Stimulated activated CD8-positive, alpha-beta memory T cell treated with anti-CD3 and anti-CD28 coated beads, Interleukin-4, amount 100 ng/mL, for 24 hours (primary cell): Measurements from ENCODE around the gene TXN2.
"Not testable (repeated sequence)": the region's sequence is repeated elsewhere in the genome, so short reads cannot be mapped to it uniquely, and the experiment has no call there.

Experiments used
- DNase-seq: peaks from one replicate; pipeline ENCODE4 v3.0.0-alpha.2; 2020; ENCODE audit warnings: low read depth

Gene TXN2

DNA sequence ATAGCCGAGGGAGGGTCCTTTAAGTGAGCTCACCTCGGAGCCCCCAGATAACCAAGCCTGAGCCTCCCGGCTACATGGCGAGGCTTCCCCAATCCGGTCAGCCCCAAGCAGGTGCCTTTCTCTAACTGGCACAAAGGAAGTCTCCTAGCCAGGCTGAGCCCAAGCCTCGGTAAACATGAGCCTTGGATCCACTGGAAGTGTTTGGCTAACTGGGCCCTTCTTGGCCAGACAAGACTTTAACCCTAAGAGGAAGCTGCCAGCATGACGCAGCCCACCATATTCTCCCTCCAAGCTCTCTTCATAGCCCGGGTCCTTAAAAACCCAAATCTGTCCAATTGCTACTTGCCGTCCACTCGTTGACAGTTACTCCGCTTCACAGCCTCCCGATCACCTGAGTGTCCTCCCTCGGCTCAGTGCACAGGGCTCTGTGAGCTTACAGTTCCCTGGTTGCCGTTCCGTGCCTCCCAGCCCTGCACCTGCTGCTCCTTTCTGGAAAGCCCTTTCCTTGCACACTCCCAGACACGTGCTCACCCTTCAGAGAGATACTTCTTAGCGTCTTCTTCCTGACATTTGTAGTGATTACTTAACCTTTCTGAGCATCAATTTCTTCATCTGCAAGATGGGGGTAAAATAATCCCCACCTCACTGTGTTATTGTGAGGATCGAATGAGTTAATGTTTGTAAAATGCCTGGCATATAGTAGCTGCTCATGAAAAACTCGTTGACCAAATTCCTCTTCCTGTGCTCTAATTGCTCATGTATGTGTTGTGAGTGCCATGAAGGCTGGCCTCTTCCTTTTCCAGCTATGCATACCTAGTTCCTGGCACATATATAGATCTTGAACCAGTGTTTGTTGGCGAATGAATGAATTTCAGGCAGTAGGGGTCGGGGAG is 25.6 kb downstream of the TXN2 start:
- DNase-seq: no peak

DNA sequence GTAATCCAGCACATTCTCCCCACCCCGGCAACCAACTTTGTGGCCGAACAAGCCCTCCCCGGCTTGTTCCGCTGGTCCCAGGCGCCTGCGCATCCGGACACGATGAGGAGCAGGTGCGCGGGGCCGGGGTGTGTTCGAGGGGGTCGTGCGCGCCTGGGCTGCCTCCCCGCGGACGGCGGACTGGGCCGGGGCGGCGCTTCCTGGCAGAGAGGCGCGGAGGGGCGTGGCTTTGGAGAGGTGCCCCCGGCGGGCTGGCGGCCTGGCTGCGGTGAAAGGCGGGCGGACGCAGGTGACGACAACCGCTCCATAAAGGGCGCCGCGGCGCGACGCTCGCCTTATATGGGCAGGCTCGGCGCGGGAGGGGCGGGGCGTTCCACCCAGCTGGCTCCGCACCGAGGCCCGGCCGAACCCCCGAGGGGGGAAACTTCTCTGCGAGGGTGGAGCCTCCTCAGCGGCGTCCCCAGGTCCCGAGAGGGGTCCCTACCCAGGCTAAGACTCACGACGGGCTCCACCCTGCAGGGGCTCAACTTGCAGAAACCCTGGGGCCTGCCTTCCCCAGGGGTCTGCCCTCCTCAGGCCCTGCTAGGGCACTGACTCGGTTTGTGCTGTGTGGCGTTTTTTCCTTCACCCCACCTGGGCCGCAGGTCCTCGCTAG is 26.4 kb downstream of the TXN2 start:
- peak; percentile 96 for DNase-seq

DNA sequence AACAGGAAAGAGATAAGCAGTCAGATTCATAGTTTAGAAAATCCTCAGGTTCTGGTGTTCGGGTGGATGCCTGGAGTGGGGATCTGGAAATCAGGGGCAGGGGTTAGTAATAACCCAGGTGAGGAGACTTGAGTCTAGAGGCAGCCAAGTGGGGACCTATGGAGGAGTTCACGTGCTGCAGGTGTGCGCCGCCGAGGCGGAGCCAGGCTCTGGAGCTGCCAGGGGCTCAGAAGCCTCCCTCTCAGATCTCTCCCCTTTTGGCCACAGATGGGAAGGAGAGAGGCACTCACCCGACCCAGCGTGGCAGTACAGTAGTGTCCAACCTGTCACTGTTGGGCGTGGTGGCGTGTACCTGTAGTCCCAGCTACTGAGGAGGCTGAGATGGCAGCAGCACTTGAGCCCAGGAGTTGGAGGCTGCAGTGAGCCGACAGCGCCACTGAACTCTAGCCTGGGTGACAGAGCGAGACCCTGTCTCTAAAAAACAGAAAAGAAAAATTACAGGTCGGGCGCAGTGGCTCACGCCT is 27.5 kb downstream of the TXN2 start:
- DNase-seq: no peak

- DNase-seq: not testable (repeated sequence)
These were observed 28.3 kb downstream of the TXN2 start for GRCh38 chr22:36452978-36453607.

DNA sequence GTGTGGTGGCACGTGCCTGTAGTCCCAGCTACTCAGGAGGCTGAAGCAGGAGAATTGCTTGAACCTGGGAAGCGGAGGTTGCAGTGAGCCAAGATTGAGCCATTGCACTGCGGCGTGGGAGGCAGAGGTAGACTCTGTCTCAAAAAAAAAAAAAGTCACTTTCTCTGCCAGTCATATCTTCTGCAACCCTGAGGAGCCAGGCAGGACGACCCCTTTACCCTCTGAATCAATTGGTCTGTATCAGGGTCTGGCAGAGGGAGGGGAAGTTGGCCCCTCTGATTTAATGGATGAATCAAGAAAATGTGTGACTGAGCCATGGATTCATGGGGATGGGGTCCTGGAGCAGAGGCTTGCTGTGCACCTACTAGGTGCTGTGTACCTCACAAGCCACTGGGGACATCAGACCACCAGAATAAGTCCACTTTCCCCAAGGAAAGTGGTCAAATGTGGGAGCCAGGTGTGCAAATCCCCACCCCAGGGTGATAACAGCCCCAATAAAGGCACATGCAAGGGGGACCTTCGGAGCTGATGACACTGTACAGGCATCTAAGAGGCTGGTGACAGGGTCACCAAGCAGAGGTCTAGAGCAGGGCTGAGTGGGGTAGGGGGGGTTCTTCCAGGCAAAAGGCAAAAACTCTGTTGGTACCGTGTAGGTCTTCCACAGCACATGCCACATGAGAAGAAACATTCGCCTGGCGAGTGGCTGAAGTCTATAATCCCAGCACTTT is 29.0 kb downstream of the TXN2 start:
- no peak for DNase-seq

DNA sequence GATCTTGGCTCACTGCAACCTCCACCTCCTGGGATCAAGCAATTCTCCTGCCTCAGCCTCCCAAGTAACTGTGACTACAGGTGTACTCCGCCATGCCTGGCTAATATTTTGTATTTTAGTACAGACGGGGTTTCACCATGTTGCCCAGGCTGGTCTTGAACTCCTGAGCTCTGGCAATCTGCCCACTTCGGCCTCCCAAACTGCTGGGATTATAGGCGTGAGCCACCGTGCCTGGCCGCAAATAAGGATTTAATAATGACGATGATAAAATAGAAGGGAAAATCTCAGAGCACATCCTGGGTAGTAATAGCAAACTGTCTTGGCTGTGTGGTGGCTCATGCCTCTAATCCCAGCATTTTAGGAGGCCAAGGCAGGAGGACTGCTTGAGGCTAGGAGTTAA is 30.5 kb downstream of the TXN2 start:
- DNase-seq: not testable (repeated sequence)

DNA sequence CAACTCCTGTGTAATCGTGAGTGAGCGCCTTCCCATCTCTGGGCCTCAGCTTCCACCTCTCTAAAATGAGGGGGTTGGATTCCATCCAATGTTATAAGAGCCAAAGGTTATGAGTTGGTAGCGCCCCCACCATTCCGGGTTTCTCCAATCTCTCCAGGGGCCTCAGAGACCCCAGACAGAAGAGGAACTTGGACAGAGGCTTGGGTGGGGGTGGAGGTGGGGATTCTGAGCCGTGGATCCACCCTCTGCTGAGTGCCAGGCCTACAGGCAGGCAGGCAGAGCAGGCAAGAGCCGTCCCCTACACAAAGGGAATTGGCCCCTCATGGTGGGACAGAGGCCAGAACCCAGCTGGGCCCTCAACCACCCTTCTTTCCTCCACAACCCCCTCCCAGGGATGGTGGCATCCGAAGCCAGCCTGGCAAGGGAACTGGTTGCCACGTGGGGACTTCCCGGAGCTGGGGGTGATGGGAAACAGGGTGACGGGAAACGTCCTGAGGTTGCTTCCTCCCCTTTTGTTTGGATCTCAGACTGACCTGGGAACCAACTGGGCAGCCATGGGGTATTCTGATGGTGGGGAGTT is 31.8 kb downstream of the TXN2 start:
- no peak for DNase-seq

- DNase-seq: no peak
These were observed 33.8 kb downstream of the TXN2 start for GRCh38 chr22:36447632-36448031.

DNA sequence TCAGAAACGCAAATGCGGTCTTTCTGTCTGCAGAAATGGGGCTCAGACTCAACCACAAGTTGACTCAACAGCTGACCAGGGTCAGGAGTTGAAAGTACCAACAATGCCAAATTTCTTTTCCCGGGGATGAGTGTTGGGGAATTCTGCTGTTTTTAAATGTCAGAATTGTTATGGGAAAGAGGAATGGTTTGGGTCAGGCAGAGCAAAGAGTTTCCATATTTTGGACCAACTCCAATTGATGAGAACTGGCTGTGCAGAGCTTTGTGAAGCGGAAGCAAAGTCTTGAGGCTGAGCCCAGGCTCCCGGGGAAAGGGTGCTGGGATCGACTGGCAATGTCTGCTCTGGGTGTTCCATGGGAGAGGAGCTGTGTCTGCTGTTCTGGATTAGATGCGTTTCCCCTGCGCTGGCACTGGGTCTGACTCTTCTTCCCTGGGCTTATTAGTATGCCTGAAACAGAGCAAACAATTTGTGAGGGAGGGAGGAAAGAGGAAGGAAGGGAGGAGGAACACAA is 36.2 kb downstream of the TXN2 start:
- no peak for DNase-seq

DNA sequence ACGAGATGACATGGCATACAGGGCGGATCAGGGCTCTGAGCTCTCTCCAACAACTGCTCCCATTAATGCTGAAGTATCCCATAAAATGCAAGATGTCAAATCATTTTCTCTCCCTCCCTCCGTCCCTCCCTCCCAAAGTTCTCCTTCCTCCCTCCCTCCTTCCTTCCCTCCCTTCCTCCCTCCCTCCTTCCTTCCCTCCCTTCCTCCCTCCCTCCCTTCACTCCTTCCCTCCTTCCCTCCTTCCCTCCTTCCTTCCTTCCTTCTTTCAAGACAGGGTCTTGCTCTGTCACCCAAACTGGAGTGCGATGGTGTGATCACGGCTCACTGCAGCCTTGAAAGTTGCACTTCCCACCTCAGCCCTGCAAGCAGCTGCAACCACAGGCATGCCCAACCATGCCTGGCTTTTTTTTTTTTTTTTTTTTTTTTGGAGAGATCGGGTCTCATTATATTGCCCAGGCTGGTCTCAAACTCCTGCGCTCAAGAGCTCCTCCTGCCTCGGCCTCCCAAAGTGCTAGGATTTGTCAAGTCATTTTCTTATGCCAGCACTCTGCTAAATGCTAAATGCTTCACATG is 38.2 kb downstream of the TXN2 start:
- DNase-seq: no peak

- no peak for DNase-seq
These were observed 38.8 kb downstream of the TXN2 start for GRCh38 chr22:36442506-36443197.

DNA sequence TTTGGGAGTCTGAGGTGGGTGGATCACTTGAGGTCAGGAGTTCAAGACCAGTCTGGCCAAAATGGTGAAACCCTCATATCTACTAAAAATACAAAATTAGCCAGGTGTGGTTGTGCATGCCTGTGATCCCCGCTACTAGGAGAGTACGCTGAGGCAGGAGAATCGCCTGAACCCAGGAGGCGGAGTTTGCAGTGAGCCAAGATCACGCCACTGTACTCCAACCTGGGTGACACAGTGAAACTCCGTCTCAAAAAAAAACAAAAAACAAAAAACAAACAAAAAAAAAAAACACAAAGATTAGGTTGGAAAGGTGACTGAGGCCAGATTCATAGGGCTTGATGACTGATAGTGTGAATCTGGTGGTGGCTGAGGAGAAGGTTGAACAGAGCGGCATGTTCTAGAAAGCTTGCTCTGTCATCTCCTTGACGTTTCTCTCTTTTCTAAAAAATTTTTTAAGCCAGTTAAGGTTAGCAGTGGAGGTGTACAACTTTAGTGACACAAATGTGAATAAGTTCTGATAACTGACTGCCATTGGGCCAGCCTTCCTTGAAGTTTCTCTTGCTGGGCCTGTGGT is 40.9 kb downstream of the TXN2 start:
- DNase-seq: no peak

DNA sequence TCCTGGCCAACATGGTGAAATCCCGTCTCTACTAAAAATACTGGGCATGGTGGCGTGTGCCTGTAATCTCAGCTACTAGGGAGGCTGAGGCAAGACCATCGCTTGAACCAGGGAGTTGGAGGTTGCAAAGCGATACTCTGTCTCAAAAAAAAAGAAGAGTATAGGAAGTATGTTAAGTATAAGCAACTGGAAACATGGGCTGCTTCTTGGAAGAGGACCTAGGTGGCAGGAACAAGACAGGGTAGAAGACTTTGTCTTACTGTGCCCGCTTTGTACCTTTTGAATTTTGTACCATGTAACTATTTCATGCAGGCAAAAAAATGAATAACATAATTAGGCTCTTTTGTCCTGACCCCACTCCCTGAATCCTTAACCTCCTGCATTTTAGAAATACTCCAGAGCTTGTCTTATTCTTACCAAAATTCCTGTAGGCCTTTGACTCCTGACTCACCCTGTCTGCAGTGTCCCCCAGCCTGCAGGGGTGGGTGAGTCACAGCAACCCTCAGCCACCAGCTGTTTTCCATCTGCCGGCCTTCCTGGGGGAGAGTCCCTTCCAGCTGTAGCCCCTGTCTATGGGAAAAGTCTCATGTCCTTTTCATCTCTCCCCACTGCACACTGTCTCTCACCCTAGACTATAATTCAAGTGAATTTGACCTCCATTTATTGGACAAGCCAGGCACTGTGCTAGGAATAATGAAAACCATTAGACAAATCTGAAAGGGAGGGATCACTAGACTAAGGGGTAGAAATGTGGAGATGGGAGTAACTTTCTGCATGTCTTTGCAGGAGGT is 41.8 kb downstream of the TXN2 start:
- DNase-seq: no peak

- peak; percentile 55 for DNase-seq
These were observed 45.7 kb downstream of the TXN2 start for GRCh38 chr22:36435516-36436415.

DNA sequence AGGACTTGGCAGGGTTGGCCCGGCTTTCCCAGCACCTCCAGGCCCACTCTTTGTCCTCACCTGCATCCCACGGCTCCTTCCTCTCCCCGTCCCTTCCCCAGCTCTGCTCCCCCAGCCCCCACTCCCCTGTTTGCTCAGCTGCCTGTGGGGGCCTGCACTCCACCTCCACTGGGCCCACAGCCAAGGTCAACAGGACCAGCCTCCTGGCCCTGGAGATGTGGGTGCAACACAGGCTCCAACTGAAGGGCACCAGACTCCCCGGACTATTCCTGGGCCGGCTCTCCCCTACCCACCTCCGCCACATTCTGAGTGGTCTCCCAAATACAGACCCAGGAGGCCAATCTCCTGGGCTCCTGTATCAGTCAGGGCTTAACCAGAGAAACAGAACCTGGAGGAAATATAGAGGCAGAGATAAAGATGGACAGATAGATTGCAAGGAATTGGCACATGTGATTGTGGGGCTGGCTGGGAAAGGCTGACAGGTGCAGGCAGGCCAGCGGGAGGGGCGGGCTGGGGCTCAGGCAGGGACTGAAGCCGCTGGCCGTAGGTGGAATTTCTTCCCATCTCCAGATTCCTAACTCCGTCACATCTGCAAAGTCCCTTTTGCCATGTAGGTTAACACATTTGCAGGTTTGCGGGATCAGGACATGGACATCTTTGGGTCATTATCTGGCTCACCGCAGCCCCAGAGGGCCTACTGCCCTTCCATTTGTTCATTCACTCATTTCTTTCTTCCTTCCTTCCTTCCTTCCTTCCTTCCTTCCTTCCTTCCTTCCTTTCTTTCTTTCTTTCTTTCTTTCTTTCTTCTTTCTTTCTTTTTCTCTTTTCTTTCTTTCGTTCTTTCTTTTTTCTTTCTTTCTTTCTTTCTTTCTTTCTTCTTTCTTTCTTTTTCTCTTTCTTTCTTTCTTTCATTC is 47.9 kb downstream of the TXN2 start:
- no peak for DNase-seq

DNA sequence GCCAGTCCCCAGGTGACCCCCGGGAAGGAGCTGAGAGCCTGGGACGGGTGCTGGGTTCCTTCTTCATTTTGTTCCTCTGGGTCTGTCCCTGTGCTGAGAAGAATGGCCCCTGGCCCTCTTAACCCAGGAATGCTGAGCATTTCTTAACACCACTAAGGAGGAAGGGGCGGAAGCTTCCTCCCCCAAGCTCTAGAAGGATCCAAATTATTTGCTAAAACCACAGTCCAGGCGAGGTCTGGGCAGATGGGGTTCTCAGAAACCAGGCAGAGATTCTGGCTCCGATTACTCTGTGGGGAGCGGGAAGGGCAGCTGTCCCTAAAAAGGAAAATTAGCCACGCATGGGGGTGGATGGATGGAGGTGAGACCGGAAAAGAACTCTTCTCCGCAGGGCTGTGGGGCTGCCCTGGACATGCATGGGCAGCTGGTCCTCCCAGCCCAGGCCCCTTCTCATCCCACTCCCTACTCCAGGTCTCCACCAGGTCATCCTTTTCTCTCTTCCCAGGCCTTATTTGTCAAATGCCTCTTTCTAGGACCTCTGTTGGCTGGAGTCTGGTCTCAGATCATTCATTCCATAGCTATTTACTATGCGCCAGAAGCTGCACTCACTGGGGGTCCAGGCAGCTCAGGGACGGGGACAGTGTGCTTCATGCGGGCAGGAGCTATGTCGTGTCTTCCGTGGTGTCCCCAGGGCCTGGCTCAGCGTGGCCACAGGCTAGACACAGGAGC is 48.7 kb downstream of the TXN2 start:
- no peak for DNase-seq

DNA sequence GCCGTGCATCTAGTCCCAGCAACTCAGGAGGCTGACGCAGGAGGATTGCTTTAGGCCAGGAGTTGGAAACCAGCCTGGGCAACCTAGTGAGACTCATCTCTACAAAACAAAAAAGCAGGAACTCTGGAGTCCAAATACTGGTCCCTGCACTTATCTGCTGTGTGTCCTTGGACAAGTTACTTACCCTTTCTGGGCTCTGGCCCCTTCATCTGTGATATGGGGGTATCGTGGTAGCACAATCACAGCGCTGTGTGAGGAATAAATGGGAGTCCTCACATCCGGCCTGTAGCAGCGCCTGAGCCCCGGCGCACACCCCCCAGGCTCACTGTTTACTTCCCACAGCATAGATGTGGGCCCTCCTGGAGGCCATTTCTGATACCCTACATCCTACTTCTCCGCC is 49.5 kb downstream of the TXN2 start:
- DNase-seq: no peak
